ENCODE results near the gene NEUROG2. TPM values are rescaled to one million over a fixed set of nuclear protein-coding genes. Genes with fewer than 3 reads are reported as not detected.
A peak's percentile ranks its signal among the peaks of the same experiment; 100 is the strongest.
"Not testable (repeated sequence)": the region's sequence is repeated elsewhere in the genome, so short reads cannot be mapped to it uniquely, and the experiment has no call there.

NEUROG2 gene
- total RNA-seq (not detected), polyA plus RNA-seq (not detected)

DNA sequence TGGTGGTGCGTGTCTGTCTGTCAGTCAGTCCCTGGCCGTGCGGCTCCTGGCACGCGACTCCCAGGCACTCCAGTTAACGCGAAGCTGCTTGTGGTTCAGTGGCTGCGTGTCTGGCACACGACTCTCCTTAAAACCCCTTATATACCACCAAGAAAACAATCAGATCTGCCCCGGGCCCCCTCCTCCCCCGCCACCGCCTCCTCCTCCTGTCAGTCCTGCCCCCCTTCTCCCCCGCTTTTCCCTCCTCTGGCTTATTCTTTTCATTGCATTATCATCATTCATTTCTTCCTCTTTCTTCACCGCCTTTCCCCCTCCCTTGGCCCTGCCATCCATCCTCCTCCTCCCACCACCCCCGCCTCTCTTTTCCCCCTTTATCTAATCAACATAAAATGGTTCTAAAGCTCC, at the start of gene NEUROG2:
TSS of gene NEUROG2 (minus strand) at position 115 of the 405 bp plus-strand sequence. CDS start 705 bp downstream, outside the sequence.
- DNase-seq (ENCODE audit: extremely low spot score) = no peak
- no peak within 1 kb of the TSS for H3K27ac ChIP-seq (ENCODE audit: low read depth)
- H3K4me1 ChIP-seq (ENCODE audit: insufficient read depth) = peaks cover 2% of the 10 kb centered on the region
- peak within 1 kb of the TSS; percentile 43 for H3K4me3 ChIP-seq (ENCODE audit: low read depth, low read length)
- WGBS = 2% methylated on average over 15 of the region's 15 CpGs
- H3K36me3 ChIP-seq (ENCODE audit: insufficient read depth) = no peaks in the 10 kb centered on the region

DNA sequence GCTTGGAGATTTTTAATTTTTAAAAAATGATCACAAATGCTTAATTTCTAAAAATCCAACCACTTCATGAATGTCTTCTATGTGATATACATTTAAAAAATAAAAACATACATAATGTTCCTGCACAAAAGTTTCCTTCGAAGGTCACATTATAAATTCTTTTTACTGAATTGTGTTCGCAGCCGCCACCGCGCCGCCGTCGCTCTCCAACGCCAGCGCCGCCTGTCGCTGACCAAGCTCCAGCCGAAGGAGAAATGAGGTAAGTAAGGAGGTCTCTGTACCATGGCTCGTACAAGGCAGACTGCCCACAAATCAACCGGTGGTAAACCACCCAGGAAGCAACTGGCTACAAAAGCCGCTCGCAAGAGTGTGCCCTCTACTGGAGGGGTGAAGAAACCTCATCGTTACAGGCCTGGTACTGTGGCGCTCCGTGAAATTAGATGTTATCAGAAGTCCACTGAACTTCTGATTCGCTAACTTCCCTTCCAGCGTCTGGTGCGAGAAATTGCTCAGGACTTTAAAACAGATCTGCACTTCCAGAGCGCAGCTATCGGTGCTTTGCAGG, 48.8 kb upstream of the NEUROG2 start:
- WGBS = 98% methylated on average over 25 of the region's 25 CpGs
- no peak overlapping the region for H3K4me3 ChIP-seq (ENCODE audit: low read depth, low read length)
- H3K4me1 ChIP-seq (ENCODE audit: insufficient read depth) = no peaks in the 10 kb centered on the region

DNA sequence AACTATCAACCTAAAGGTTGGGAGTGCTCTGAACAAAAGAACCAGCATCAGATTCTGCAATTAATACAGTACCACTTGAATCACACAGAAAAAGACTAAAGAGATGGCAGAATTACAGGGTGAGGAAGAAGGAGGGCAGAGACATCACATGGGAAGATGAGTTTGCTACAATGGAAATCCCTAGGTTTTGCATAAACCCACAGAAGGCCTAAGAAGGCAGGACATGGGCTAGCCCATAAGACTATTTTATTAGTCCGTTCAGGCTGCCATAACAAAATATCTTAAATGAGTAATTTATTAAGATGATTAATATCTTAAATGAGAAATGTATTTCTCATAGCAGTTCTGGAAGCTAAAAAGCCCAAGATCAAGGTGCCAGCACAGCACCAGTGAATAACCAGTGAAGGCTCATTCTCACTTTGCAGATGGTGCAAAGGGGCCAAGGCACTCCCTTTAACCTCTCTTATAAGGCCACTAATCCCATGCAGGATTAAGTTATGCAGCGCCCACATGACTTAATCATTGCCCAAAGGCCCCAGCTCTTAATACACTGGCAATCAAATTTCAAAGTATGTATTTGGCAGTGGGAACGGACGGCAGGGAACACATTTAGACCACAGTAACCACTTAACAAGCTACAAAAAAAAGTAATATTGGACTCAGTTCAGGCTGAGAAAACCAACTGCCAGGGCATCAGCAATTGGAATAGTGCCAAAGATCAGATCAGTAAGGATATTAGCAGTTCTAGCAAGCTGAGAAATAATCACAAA, 47.6 kb upstream of the NEUROG2 start:
- Histone ChIP-seq H3K36me3 (ENCODE audit: insufficient read depth) (no peaks in the 10 kb centered on the region), H3K4me1 (ENCODE audit: insufficient read depth) (no peaks in the 10 kb centered on the region), H3K27ac (ENCODE audit: low read depth) (no peak overlapping the region), H3K4me3 (ENCODE audit: low read depth, low read length) (no peak overlapping the region)
- 86% methylated on average over 4 of the region's 4 CpGs for WGBS
- DNase-seq (ENCODE audit: extremely low spot score) = no peak

More for the DNA sequence above, 48.8 kb upstream of the NEUROG2 start:
- Histone ChIP-seq H3K36me3 (ENCODE audit: insufficient read depth) (no peaks in the 10 kb centered on the region), H3K27ac (ENCODE audit: low read depth) (no peak overlapping the region)
- no peak for DNase-seq (ENCODE audit: extremely low spot score)

DNA sequence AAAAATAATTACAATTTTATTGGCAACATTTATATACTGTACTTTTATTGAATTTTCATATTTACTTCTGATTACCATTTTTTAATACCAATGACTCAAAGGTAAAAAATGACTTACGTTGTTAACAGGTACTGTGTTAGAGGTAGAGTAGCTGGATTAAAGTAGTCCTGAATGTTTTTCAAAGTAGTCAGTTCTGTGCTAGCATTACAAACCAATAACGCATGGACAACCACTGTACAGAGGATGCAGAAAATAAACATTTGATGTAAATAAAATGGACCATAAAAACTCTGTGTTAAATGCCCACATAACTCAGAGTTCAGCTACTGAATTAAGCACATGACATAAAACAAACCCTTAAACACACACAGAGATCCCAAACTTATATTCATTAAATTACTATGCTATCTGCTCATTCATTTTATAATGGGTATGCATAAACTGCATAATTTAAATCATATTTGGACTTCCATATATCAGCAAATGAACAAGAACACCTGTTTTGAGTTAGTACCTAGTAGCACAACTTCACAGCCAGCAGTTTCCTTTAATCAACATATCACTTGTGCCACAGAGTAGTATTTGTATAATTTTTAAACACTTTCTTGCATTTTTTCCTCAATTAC, 46.4 kb upstream of the NEUROG2 start:
- no peaks in the 10 kb centered on the region for H3K4me1 ChIP-seq (ENCODE audit: insufficient read depth)
- no peak overlapping the region for H3K4me3 ChIP-seq (ENCODE audit: low read depth, low read length)
- 85% methylated on average over 2 of the region's 2 CpGs for WGBS
- DNase-seq (ENCODE audit: extremely low spot score) = no peak
- no peak overlapping the region for H3K27ac ChIP-seq (ENCODE audit: low read depth)
- peaks cover 2% of the 10 kb centered on the region for H3K36me3 ChIP-seq (ENCODE audit: insufficient read depth)

DNA sequence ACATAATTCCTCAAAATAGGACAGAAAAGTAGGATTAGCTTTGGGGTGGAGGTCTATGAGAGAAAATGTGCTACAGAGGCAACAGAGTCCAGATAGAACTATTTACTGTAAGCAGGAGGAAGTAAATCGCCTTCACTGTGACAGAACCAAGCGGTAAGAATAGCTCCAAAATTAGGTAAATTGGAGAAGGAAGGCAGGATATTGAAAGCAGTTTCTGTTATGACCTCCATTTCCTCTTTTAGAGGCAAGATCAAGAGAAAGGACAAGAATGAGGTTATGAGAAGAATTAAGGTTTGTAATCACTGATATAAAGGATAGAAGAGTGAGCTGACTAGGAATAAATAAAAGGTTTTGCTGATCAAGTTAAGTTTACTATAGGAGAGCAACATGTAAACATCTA, 44.1 kb upstream of the NEUROG2 start:
- WGBS = 89% methylated on average over 2 of the region's 2 CpGs
- no peak overlapping the region for H3K27ac ChIP-seq (ENCODE audit: low read depth)
- no peak overlapping the region for H3K4me3 ChIP-seq (ENCODE audit: low read depth, low read length)
- H3K36me3 ChIP-seq (ENCODE audit: insufficient read depth) = peaks cover 2% of the 10 kb centered on the region
- no peaks in the 10 kb centered on the region for H3K4me1 ChIP-seq (ENCODE audit: insufficient read depth)
- DNase-seq (ENCODE audit: extremely low spot score) = no peak

DNA sequence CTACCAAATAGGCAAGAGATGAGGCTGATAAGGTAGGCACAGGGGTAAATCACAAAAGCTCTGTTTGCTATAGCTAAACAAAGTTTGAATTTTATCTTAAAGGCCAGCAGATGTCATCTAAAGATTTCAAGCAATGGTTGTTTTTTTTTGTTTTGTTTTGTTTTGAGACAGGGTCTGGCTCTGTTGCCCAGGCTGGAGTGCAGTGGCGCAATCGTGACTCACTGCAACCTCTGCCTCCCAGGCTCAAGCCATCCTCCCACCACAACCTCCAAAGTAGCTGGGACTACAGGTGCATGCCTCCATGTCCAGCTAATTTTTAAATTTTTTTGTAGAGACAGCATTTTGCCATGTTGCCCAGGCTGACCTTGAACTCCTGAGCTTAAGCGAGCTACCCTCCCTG, 43.1 kb upstream of the NEUROG2 start:
- Histone ChIP-seq H3K4me3 (ENCODE audit: low read depth, low read length) (no peak overlapping the region), H3K27ac (ENCODE audit: low read depth) (no peak overlapping the region), H3K36me3 (ENCODE audit: insufficient read depth) (peaks cover 2% of the 10 kb centered on the region), H3K4me1 (ENCODE audit: insufficient read depth) (no peaks in the 10 kb centered on the region)
- DNase-seq (ENCODE audit: extremely low spot score) = no peak
- WGBS = 98% methylated on average over 3 of the region's 3 CpGs

DNA sequence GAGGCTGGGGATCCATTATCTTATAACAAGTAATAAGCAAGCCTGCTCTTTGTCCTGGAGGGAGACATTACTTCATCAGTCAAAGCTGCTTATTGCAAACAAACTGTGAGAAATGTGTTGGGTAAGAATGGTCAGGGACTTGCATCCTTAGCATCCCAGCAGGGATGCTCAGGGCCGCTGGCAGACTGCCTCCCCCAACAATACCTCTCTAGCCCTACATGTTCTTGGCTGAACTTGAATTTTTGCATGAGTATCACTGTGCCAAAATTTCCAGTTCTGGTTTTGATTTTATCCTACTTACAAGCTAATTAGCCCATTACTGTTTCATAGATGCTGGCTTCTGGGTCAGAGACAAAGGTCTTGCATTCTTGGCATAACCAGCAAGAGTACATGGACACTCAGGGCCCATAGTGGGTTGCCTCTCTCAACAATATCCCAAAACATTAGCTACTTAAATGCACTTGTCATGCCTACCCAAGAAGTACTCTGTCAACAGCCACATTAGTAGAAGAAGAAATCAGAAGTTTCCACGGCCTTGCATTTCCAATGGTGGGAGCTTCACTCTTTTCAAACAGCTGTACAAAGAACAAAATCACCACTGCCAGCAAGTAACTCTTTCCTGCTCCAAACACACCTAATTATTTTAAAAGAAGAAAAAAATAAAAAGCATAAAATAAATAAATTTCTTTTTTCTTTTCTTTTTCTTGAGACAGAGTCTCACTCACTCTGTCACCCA, 41.9 kb upstream of the NEUROG2 start:
- DNase-seq (ENCODE audit: extremely low spot score) = no peak

DNA sequence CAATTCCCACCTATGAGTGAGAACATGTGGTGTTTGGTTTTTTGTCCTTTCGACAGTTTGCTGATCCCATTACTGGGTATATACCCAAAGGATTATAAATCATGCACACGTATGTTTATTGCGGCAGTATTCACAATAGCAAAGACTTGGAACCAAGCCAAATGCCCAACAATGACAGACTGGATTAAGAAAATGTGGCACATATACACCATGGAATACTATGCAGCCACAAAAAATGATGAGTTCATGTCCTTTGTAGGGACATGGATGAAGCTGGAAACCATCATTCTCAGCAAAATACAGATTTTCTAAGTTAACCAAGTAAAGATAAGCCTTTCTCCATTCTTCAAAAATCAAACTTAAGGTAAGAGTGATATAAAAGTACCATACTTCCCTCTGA, 38.3 kb upstream of the NEUROG2 start:
- H3K36me3 ChIP-seq (ENCODE audit: insufficient read depth); DNase-seq (ENCODE audit: extremely low spot score); H3K4me3 ChIP-seq (ENCODE audit: low read depth, low read length); H3K4me1 ChIP-seq (ENCODE audit: insufficient read depth); H3K27ac ChIP-seq (ENCODE audit: low read depth): not testable (repeated sequence)
- 96% methylated on average over 2 of the region's 3 CpGs for WGBS

More for the DNA sequence above, 41.9 kb upstream of the NEUROG2 start:
- Histone ChIP-seq H3K36me3 (ENCODE audit: insufficient read depth) (peaks cover 2% of the 10 kb centered on the region), H3K27ac (ENCODE audit: low read depth) (no peak overlapping the region), H3K4me3 (ENCODE audit: low read depth, low read length) (no peak overlapping the region), H3K4me1 (ENCODE audit: insufficient read depth) (no peaks in the 10 kb centered on the region)
- 97% methylated on average over 2 of the region's 2 CpGs for WGBS

DNA sequence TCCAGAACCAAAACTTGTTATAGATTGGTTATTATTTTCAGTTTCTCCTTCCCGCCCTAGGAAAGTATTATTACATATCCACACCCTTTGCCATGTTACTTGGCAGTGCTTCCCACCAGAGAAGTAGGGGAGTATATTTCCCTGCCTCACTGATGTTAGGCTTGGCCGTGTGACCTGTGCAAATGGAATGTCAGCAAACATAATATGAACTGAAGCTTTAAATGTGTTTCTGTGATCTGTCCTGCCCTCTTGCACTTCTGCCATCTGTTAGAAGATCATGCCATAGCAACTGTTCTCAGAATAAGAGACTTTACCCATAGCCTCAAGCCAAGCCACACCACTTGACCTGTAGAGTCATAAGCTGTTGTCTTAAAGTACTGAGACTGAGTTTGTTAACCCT, 36.7 kb upstream of the NEUROG2 start:
- 71% methylated on average over 2 of the region's 2 CpGs for WGBS
- no peak overlapping the region for H3K27ac ChIP-seq (ENCODE audit: low read depth)

DNA sequence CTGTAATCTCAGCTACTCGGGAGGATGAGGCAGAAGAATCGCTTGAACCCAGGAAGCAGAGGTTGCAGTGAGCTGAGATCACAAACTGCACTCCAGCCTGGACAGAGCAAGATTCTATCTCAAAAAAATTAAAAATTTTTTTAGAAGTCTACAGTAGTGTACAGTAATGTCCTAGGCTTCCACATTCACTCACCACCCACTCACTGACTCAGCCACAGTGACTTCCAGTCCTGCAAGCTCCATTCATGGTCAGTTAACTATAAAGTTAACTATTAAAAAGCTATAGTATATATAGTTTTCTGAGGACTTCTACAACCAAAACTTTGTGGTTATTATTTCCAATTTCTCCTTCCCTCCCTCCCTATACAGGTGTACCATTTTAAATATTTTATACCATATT, 34.7 kb upstream of the NEUROG2 start:
- 90% methylated on average over 2 of the region's 2 CpGs for WGBS

More for the DNA sequence above, 36.7 kb upstream of the NEUROG2 start:
- no peaks in the 10 kb centered on the region for H3K36me3 ChIP-seq (ENCODE audit: insufficient read depth)
- no peaks in the 10 kb centered on the region for H3K4me1 ChIP-seq (ENCODE audit: insufficient read depth)
- H3K4me3 ChIP-seq (ENCODE audit: low read depth, low read length) = no peak overlapping the region
- DNase-seq (ENCODE audit: extremely low spot score) = no peak

DNA sequence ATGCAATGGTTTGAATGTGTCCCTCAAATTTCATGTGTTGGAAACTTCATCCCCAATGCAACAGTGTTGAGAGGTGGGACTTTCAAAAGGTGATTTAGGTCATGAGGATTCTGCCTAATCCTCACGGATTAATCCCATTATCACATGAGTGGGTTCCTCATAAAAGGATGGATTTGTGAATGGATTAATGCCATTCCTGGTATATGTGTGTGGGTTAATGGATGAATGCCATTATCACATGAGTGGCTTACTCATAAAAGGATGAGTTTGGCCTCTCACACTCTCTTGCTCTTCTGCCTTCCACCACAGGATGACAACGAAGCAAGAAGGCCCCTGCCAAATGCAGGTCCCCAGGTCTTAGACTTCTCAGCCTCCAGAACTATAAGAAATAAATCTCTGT, 30.5 kb upstream of the NEUROG2 start:
- Histone ChIP-seq H3K4me1 (ENCODE audit: insufficient read depth) (no peaks in the 10 kb centered on the region), H3K27ac (ENCODE audit: low read depth) (no peak overlapping the region), H3K4me3 (ENCODE audit: low read depth, low read length) (no peak overlapping the region), H3K36me3 (ENCODE audit: insufficient read depth) (no peaks in the 10 kb centered on the region)
- DNase-seq (ENCODE audit: extremely low spot score) = no peak
- WGBS = 82% methylated on average over 2 of the region's 2 CpGs

More for the DNA sequence above, 34.7 kb upstream of the NEUROG2 start:
- Histone ChIP-seq H3K4me1 (ENCODE audit: insufficient read depth) (no peaks in the 10 kb centered on the region), H3K36me3 (ENCODE audit: insufficient read depth) (no peaks in the 10 kb centered on the region), H3K27ac (ENCODE audit: low read depth) (no peak overlapping the region), H3K4me3 (ENCODE audit: low read depth, low read length) (no peak overlapping the region)
- DNase-seq (ENCODE audit: extremely low spot score) = no peak

DNA sequence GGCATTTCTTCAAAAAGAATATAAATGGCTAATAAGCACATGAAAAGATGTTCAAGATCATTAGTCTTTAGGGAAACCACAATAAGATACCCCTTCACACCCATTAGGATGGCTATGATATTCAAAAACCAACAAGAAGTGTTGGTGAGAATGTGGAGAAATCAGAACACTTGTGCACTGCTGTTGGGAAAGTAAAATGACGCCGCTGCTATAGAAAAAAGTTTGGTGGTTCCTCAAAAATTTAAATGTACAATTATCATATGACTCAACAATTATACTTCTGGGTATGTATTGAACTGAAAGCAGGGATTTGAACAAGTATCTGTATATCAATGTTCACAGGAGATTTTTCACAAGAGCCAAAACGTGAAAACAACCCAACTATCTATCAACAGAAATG, 29.4 kb upstream of the NEUROG2 start:
- 94% methylated on average over 3 of the region's 3 CpGs for WGBS
- no peak overlapping the region for H3K4me3 ChIP-seq (ENCODE audit: low read depth, low read length)
- DNase-seq (ENCODE audit: extremely low spot score) = no peak
- no peaks in the 10 kb centered on the region for H3K36me3 ChIP-seq (ENCODE audit: insufficient read depth)
- H3K4me1 ChIP-seq (ENCODE audit: insufficient read depth) = no peaks in the 10 kb centered on the region
- no peak overlapping the region for H3K27ac ChIP-seq (ENCODE audit: low read depth)

DNA sequence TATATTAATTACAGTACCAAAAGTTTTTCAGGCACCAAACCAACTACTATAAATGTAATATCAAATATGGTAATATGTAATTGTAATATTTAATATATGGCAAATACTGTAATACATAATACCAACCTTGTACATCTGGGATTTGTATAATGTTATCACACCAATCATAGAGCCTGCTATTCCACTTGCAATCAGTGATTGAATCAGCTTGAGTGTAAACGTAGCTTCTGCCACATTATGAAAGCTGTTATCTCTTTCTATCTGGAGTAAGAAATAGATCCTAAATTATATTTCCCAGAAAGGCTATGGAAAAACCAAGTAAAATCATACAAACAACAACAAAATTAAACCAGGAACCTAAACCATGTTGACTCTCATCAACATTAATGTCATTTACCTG, 24.7 kb upstream of the NEUROG2 start:
- Histone ChIP-seq H3K27ac (ENCODE audit: low read depth) (no peak overlapping the region), H3K36me3 (ENCODE audit: insufficient read depth) (no peaks in the 10 kb centered on the region), H3K4me1 (ENCODE audit: insufficient read depth) (no peaks in the 10 kb centered on the region), H3K4me3 (ENCODE audit: low read depth, low read length) (no peak overlapping the region)
- DNase-seq (ENCODE audit: extremely low spot score) = no peak
- 72% methylated on average over 1 of the region's 1 CpG for WGBS

Measured in urinary bladder (tissue), 4 donors.